Lower lobe of right lung (tissue), 2 donors: ENCODE measurements around the gene DAP. TPM values are rescaled to one million over a fixed set of nuclear protein-coding genes. Genes with fewer than 3 reads are reported as not detected.
A peak's percentile ranks its signal among the peaks of the same experiment; 100 is the strongest.

Experiments
- ATAC-seq, 2 donors: fragments of 200-7000 bp; cut with Tn5 transposase; one replicate each; pipeline ENCODE4 v1.9.1; 2020 to 2022; ENCODE audit warnings: mild to moderate bottlenecking in 2 of 2, moderate library complexity in 2 of 2
- DNase-seq: peaks from one replicate; pipeline ENCODE4 v3.0.0-alpha.2; 2020
- H3K27ac ChIP-seq: fragments of 200-600 bp; one replicate; pipeline ENCODE4 v1.8.0; 2022
- H3K27me3 ChIP-seq: fragments of 200-600 bp; one replicate; pipeline ENCODE4 v1.8.0; 2022; ENCODE audit warnings: low read depth
- H3K36me3 ChIP-seq: fragments of 200-600 bp; one replicate; pipeline ENCODE4 v1.8.0; 2022; ENCODE audit warnings: mild to moderate bottlenecking
- H3K4me1 ChIP-seq: fragments of 200-600 bp; one replicate; pipeline ENCODE4 v1.8.0; 2022
- H3K4me3 ChIP-seq: fragments of 200-600 bp; one replicate; pipeline ENCODE4 v1.8.0; 2022; ENCODE audit warnings: mild to moderate bottlenecking
- H3K9me3 ChIP-seq: fragments of 200-600 bp; one replicate; pipeline ENCODE4 v1.8.0; 2022
- CTCF ChIP-seq: fragments of 200-600 bp; IDR thresholded peaks from one replicate; pipeline ENCODE4 v1.8.0; 2022; ENCODE audit warnings: antibody characterized with exemption, mild to moderate bottlenecking
- intact Hi-C: fragments of 100-400 bp; cut with DNase I; formaldehyde crosslinking; loops from one replicate; pipeline ENCODE4 v1.11.0; 2022
- total RNA-seq: library from RNA; stranded (reverse); fragmentation: NEBNext Ultra II Directional; extraction: Animal tissue kit (Norgen Biotek cat#: 25700); gene quantifications from one replicate; pipeline ENCODE4 v1.2.1, GENCODE V29; 2021
- donor health status: DM: no; HTN: yes; CAD: no; lungs with severe emphysema.

DAP gene
- total RNA-seq, 1 donor from 2014 or later = 89.8 TPM

- Histone ChIP-seq H3K36me3 (no peaks in the 10 kb centered on the region), H3K27me3 (no peaks in the 10 kb centered on the region), H3K9me3 (no peaks in the 10 kb centered on the region), H3K4me1 (peaks cover 34% of the 10 kb centered on the region), H3K4me3 (no peak overlapping the region), H3K27ac (peak overlapping the region; percentile 98)
- ATAC-seq (no peak), DNase-seq (no peak)
- intact Hi-C loops = no loop called here
- TF ChIP-seq CTCF = no peak
Observed at GRCh38 chr5:10762776-10763500, 1.9 kb upstream of the DAP start.

- H3K4me1 ChIP-seq = peaks cover 34% of the 10 kb centered on the region
- ATAC-seq (peak in 1 of 2 donors; percentile 27), DNase-seq (peak; percentile 76)
- H3K9me3 ChIP-seq = no peaks in the 10 kb centered on the region
- H3K27ac ChIP-seq = peak overlapping the region; percentile 98
- no peaks in the 10 kb centered on the region for H3K36me3 ChIP-seq
- TF ChIP-seq CTCF = no peak
- peak overlapping the region; percentile 74 for H3K4me3 ChIP-seq
- no peaks in the 10 kb centered on the region for H3K27me3 ChIP-seq
- intact Hi-C loops = no loop called here
Observed at GRCh38 chr5:10761933-10762775, 1.1 kb upstream of the DAP start.

GRCh38 chr5:10760921-10761184 is 181 bp downstream of the DAP start:
- no peak for TF ChIP-seq CTCF
- H3K27me3 ChIP-seq = no peaks in the 10 kb centered on the region
- H3K9me3 ChIP-seq = no peaks in the 10 kb centered on the region
- peak overlapping the region; percentile 74 for H3K4me3 ChIP-seq
- no peak for DNase-seq
- H3K36me3 ChIP-seq = no peaks in the 10 kb centered on the region
- ATAC-seq = no peak
- peaks cover 34% of the 10 kb centered on the region for H3K4me1 ChIP-seq
- intact Hi-C loops = no loop called here
- H3K27ac ChIP-seq = peak overlapping the region; percentile 98

GRCh38 chr5:10760096-10760920 is 726 bp downstream of the DAP start:
- DNase-seq = peak; percentile 71
- TF ChIP-seq CTCF = no peak
- intact Hi-C loops = no loop called here

GRCh38 chr5:10759111-10759510 is 1.9 kb downstream of the DAP start:
- intact Hi-C loops = no loop called here
- no peak for DNase-seq

More at GRCh38 chr5:10760096-10760920, 726 bp downstream of the DAP start:
- Histone ChIP-seq H3K4me1 (peaks cover 34% of the 10 kb centered on the region), H3K27me3 (no peaks in the 10 kb centered on the region), H3K4me3 (peak overlapping the region; percentile 74), H3K36me3 (peaks cover under 1% of the 10 kb centered on the region), H3K9me3 (no peaks in the 10 kb centered on the region), H3K27ac (peak overlapping the region; percentile 98)
- peak; percentile 45 to 62 for ATAC-seq

More at GRCh38 chr5:10759111-10759510, 1.9 kb downstream of the DAP start:
- no peaks in the 10 kb centered on the region for H3K9me3 ChIP-seq
- no peak overlapping the region for H3K4me3 ChIP-seq
- H3K36me3 ChIP-seq = peaks cover 10% of the 10 kb centered on the region
- ATAC-seq = no peak
- no peak for TF ChIP-seq CTCF
- H3K4me1 ChIP-seq = peaks cover 34% of the 10 kb centered on the region
- no peak overlapping the region for H3K27ac ChIP-seq
- no peaks in the 10 kb centered on the region for H3K27me3 ChIP-seq
